ENCODE measurements around the gene TBL1X.

Gene TBL1X

GRCh38 chrX:9628779-9629493, 164.1 kb downstream of the TBL1X start:
- no peak for DNase-seq (ENCODE audit: low read depth in 2 of 2)

GRCh38 chrX:9634551-9634950, 169.7 kb downstream of the TBL1X start:
- no peak for DNase-seq (ENCODE audit: low read depth in 2 of 2)

- DNase-seq (ENCODE audit: low read depth in 2 of 2): no peak
Measured at GRCh38 chrX:9635368-9635767, 170.5 kb downstream of the TBL1X start.

GRCh38 chrX:9635803-9636202, 170.9 kb downstream of the TBL1X start:
- no peak for DNase-seq (ENCODE audit: low read depth in 2 of 2)

GRCh38 chrX:9638871-9639270, 174.0 kb downstream of the TBL1X start:
- DNase-seq (ENCODE audit: low read depth in 2 of 2): no peak

GRCh38 chrX:9642270-9642995, 177.6 kb downstream of the TBL1X start:
- DNase-seq (ENCODE audit: low read depth in 2 of 2): no peak

- DNase-seq (ENCODE audit: low read depth in 2 of 2): no peak
Measured at GRCh38 chrX:9643807-9644206, 178.9 kb downstream of the TBL1X start.

- peak in 1 of 2 donors; percentile 12 for DNase-seq (ENCODE audit: low read depth in 2 of 2)
Measured at GRCh38 chrX:9644335-9644734, 179.5 kb downstream of the TBL1X start.

GRCh38 chrX:9646471-9647224, 181.8 kb downstream of the TBL1X start:
- no peak for DNase-seq (ENCODE audit: low read depth in 2 of 2)

GRCh38 chrX:9647431-9647830, 182.6 kb downstream of the TBL1X start:
- DNase-seq (ENCODE audit: low read depth in 2 of 2): no peak

GRCh38 chrX:9650091-9650490, 185.2 kb downstream of the TBL1X start:
- DNase-seq (ENCODE audit: low read depth in 2 of 2): no peak

- DNase-seq (ENCODE audit: low read depth in 2 of 2): no peak
Measured at GRCh38 chrX:9651737-9652136, 186.9 kb downstream of the TBL1X start.

- no peak for DNase-seq (ENCODE audit: low read depth in 2 of 2)
Measured at GRCh38 chrX:9654929-9655328, 190.1 kb downstream of the TBL1X start.

- no peak for DNase-seq (ENCODE audit: low read depth in 2 of 2)
Measured at GRCh38 chrX:9656277-9656676, 191.4 kb downstream of the TBL1X start.

- no peak for DNase-seq (ENCODE audit: low read depth in 2 of 2)
Measured at GRCh38 chrX:9656871-9657270, 192.0 kb downstream of the TBL1X start.

GRCh38 chrX:9657590-9658256, 192.9 kb downstream of the TBL1X start:
- no peak for DNase-seq (ENCODE audit: low read depth in 2 of 2)

GRCh38 chrX:9658409-9658808, 193.6 kb downstream of the TBL1X start:
- no peak for DNase-seq (ENCODE audit: low read depth in 2 of 2)

GRCh38 chrX:9659571-9660195, 194.8 kb downstream of the TBL1X start:
- no peak for DNase-seq (ENCODE audit: low read depth in 2 of 2)

- DNase-seq (ENCODE audit: low read depth in 2 of 2): no peak
Measured at GRCh38 chrX:9662148-9662547, 197.3 kb downstream of the TBL1X start.

GRCh38 chrX:9663216-9663615, 198.4 kb downstream of the TBL1X start:
- no peak for DNase-seq (ENCODE audit: low read depth in 2 of 2)

- no peak for DNase-seq (ENCODE audit: low read depth in 2 of 2)
Measured at GRCh38 chrX:9664224-9664623, 199.4 kb downstream of the TBL1X start.

GRCh38 chrX:9665113-9665512, 200.3 kb downstream of the TBL1X start:
- DNase-seq (ENCODE audit: low read depth in 2 of 2): no peak
